GM23248 (cell line): Measurements from ENCODE around the gene SLC28A3. TPM values are rescaled to one million over a fixed set of nuclear protein-coding genes. Genes with fewer than 3 reads are reported as not detected.

ENCODE experiments used
- DNase-seq: peaks from one replicate; pipeline ENCODE4 v3.0.0-alpha.2; 2015
- H2AFZ ChIP-seq: fragments of 200-600 bp; sonication (generic); 2 replicates; pipeline ENCODE4 v1.6.1; 2016; ENCODE audit warnings: antibody characterized with exemption
- H3F3A ChIP-seq: fragments of 200-600 bp; sonication (generic); 2 replicates; pipeline ENCODE4 v1.6.1; 2016; ENCODE audit warnings: mild to moderate bottlenecking, antibody characterized with exemption, mixed run types; ENCODE audit not compliant: insufficient read depth
- H3K27ac ChIP-seq: fragments of 200-600 bp; sonication (generic); 2 replicates; pipeline ENCODE4 v1.5.1; 2016; ENCODE audit warnings: mild to moderate bottlenecking
- H3K27me3 ChIP-seq: fragments of 200-600 bp; sonication (generic); replicated peaks from 2 replicates; pipeline ENCODE4 v1.6.1; 2016; ENCODE audit warnings: mild to moderate bottlenecking; ENCODE audit not compliant: insufficient read depth
- H3K36me3 ChIP-seq: fragments of 200-600 bp; sonication (generic); 2 replicates; pipeline ENCODE4 v1.6.1; 2016; ENCODE audit warnings: low read depth, mild to moderate bottlenecking
- H3K4me1 ChIP-seq: fragments of 200-600 bp; sonication (generic); 2 replicates; pipeline ENCODE4 v1.6.1; 2016; ENCODE audit warnings: mild to moderate bottlenecking; ENCODE audit not compliant: insufficient read depth
- H3K4me2 ChIP-seq: fragments of 200-600 bp; sonication (generic); one replicate; pipeline ENCODE4 v1.6.1; 2016; ENCODE audit warnings: mild to moderate bottlenecking; ENCODE audit not compliant: unreplicated experiment
- H3K4me3 ChIP-seq: fragments of 200-600 bp; sonication (generic); 2 replicates; pipeline ENCODE4 v1.5.1; 2016; ENCODE audit warnings: mild to moderate bottlenecking
- H3K79me2 ChIP-seq: fragments of 200-600 bp; sonication (generic); 2 replicates; pipeline ENCODE4 v1.6.1; 2016; ENCODE audit warnings: mild to moderate bottlenecking; ENCODE audit not compliant: insufficient read depth
- H3K9ac ChIP-seq: fragments of 200-600 bp; sonication (generic); 2 replicates; pipeline ENCODE4 v1.6.1; 2016; ENCODE audit warnings: mild to moderate bottlenecking
- H3K9me2 ChIP-seq: fragments of 200-600 bp; sonication (generic); 2 replicates; pipeline ENCODE4 v1.6.1; 2016; ENCODE audit warnings: mixed run types, mild to moderate bottlenecking, moderate library complexity; ENCODE audit not compliant: insufficient read depth
- H3K9me3 ChIP-seq: fragments of 200-600 bp; sonication (generic); one replicate; pipeline ENCODE4 v1.6.1; 2017; ENCODE audit warnings: low read depth
- H4K20me1 ChIP-seq: fragments of 200-600 bp; sonication (generic); 2 replicates; pipeline ENCODE4 v1.6.0; 2016; ENCODE audit not compliant: insufficient read depth
- EZH2 ChIP-seq: fragments of 200-600 bp; sonication (generic); IDR thresholded peaks from 2 replicates; pipeline ENCODE4 v1.6.1; 2018; ENCODE audit warnings: antibody characterized with exemption, mild to moderate bottlenecking; ENCODE audit not compliant: insufficient read depth, poor library complexity, severe bottlenecking
- EZH2phosphoT487 ChIP-seq: fragments of 200-600 bp; sonication (generic); IDR thresholded peaks from 2 replicates; pipeline ENCODE4 v1.6.1; 2018; ENCODE audit warnings: antibody characterized with exemption, moderate library complexity, mild to moderate bottlenecking, low read depth; ENCODE audit not compliant: insufficient read depth
- WGBS, 2 experiments: methylation state at CpG; one replicate each; pipeline ENCODE4 v1.1.6; 2015 to 2017; ENCODE audit warnings: low lambda C conversion rate in 2 of 2, low coverage in 1 of 2; ENCODE audit errors: missing lambda C conversion rate in 2 of 2; 5-methylcytosine and 5-hydroxymethylcytosine counted together
- in situ Hi-C: fragments of 300-500 bp; cut with MboI; formaldehyde crosslinking; loops from 2 replicates; pipeline ENCODE4 v1.15.0; 2020
- polyA plus RNA-seq: library from polyadenylated mRNA; unstranded; fragments of >200 nt; fragmentation: Nextera tagmentation; extraction: Ambion mirVana; gene quantifications from 2 replicates; pipeline ENCODE4 v1.2.1, GENCODE V29; 2016
- total RNA-seq: library from RNA; depleted of rRNA; stranded (reverse); fragments of >200 nt; shearing (Covaris generic); gene quantifications from 2 replicates; pipeline ENCODE4 v1.2.3, GENCODE V29; 2014

The SLC28A3 gene
- total and polyA plus RNA-seq, 2 experiments from 2014 or later = 0.11 to 0.32 TPM

DNA sequence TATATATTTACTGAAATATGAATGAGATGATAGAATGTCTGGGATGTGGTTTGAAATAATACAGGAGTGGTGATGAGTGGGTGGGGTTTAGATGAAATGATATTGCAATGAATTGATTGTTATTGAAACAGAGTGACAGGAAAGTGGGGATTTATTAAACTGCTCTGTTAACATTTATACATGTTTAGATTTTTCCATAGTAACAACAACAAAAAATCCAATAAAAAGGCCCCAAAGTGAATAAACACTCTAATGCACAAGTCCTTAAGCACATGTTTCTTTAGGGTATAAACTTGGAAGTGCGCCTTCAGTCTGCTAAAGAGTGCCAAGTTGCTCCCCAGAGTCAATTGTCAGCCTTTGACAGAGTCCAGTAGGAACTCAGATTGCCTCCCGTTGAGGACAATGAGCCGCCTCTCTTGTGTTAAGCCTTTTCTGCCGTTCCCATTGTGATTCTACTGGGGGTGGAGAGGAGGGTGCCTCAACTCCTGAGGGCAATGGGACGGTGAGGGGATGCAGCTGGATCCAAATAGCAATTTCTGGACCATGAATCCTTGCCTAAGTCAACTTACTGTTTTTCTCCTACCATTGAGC lies 112.3 kb downstream of the SLC28A3 start:
- Histone ChIP-seq H3K9me3 (no peaks in the 10 kb centered on the region), H3K4me3 (no peak overlapping the region), H3K9me2 (no peaks in the 10 kb centered on the region), H2AFZ (no peak overlapping the region), H3K79me2 (no peaks in the 10 kb centered on the region), H3K4me2 (no peak overlapping the region), H3K36me3 (no peaks in the 10 kb centered on the region), H3F3A (no peaks in the 10 kb centered on the region), H4K20me1 (no peaks in the 10 kb centered on the region), H3K27me3 (no peaks in the 10 kb centered on the region), H3K27ac (no peak overlapping the region), H3K9ac (no peak overlapping the region), H3K4me1 (no peaks in the 10 kb centered on the region)
- DNase-seq = no peak
- 68 to 72% methylated on average over 5 of the region's 5 CpGs for WGBS, 2 experiments
- in situ Hi-C loops = no loop called here
- TF ChIP-seq EZH2phosphoT487 (no peak), EZH2 (no peak)

DNA sequence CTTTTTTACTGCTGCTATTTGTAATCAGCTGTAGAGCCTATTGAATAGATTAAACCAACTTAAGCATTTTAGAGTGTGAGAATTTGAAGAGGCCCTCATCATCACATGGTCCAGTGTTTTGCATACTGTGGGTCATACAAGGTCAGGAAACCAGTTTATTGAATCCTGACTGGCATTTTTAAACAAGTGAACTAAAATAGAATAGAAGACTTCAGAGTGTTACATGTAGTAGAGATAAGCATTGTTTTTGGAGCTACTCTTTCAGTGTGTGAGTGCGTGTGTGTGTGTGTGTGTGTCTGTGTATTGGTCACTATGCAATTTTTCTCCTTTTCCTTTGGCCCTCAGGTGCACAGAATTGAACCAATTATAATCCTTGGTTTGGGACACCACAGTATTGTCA lies 114.4 kb downstream of the SLC28A3 start:
- WGBS, 2 experiments = 18 to 33% methylated on average over 1 of the region's 1 CpG
- H3K79me2 ChIP-seq = no peaks in the 10 kb centered on the region

More for the DNA sequence above, 114.4 kb downstream of the SLC28A3 start:
- H3K9me2 ChIP-seq = no peaks in the 10 kb centered on the region
- no peak overlapping the region for H3K9ac ChIP-seq
- no peaks in the 10 kb centered on the region for H3F3A ChIP-seq
- H4K20me1 ChIP-seq = no peaks in the 10 kb centered on the region
- no peak overlapping the region for H3K4me3 ChIP-seq
- H3K4me1 ChIP-seq = no peaks in the 10 kb centered on the region
- H3K27ac ChIP-seq = no peak overlapping the region
- no peak for TF ChIP-seq EZH2phosphoT487
- TF ChIP-seq EZH2 = no peak
- no peaks in the 10 kb centered on the region for H3K36me3 ChIP-seq
- in situ Hi-C loops = no loop called here
- no peak for DNase-seq
- no peaks in the 10 kb centered on the region for H3K27me3 ChIP-seq
- no peak overlapping the region for H2AFZ ChIP-seq
- no peak overlapping the region for H3K4me2 ChIP-seq
- H3K9me3 ChIP-seq = no peaks in the 10 kb centered on the region
